Activated naive CD4-positive, alpha-beta T cell treated with anti-CD3 and anti-CD28 coated beads, Interleukin-2, amount 50 U/mL, for 24 hours (primary cell): Measurements from ENCODE around the gene BHLHE41.

Experiments
- H3K27ac Mint-ChIP-seq: one replicate; pipeline ENCODE4 v1.8.0; 2021; ENCODE audit warnings: mild to moderate bottlenecking, mixed read lengths
- H3K27me3 Mint-ChIP-seq: one replicate; pipeline ENCODE4 v1.8.0; 2021; ENCODE audit warnings: mixed read lengths
- H3K36me3 Mint-ChIP-seq: one replicate; pipeline ENCODE4 v1.8.0; 2021; ENCODE audit warnings: mixed read lengths
- H3K4me1 Mint-ChIP-seq: one replicate; pipeline ENCODE4 v1.8.0; 2021; ENCODE audit warnings: mixed read lengths
- H3K4me3 Mint-ChIP-seq: one replicate; pipeline ENCODE4 v1.8.0; 2021; ENCODE audit warnings: mild to moderate bottlenecking, mixed read lengths
- H3K9me3 Mint-ChIP-seq: one replicate; pipeline ENCODE4 v1.8.0; 2021; ENCODE audit warnings: mixed read lengths

BHLHE41 gene

GRCh38 chr12:26080911-26081310 lies 43.9 kb downstream of the BHLHE41 start:
- Mint-ChIP-seq H3K36me3 (no peaks in the 10 kb centered on the region), H3K9me3 (peaks cover 4% of the 10 kb centered on the region), H3K4me3 (no peak overlapping the region), H3K4me1 (no peaks in the 10 kb centered on the region), H3K27me3 (peaks cover 3% of the 10 kb centered on the region), H3K27ac (no peak overlapping the region)

GRCh38 chr12:26077915-26078702 lies 46.7 kb downstream of the BHLHE41 start:
- no peaks in the 10 kb centered on the region for H3K4me1 Mint-ChIP-seq
- peaks cover 4% of the 10 kb centered on the region for H3K9me3 Mint-ChIP-seq

More at GRCh38 chr12:26077915-26078702, 46.7 kb downstream of the BHLHE41 start:
- Mint-ChIP-seq H3K36me3 (no peaks in the 10 kb centered on the region), H3K27me3 (peaks cover 3% of the 10 kb centered on the region), H3K4me3 (no peak overlapping the region), H3K27ac (no peak overlapping the region)
